NOMO-1 (cell line): ENCODE data around the gene LIN7C.

Source experiments
- DNase-seq, 2 experiments: peaks; one replicate each; lab custom pipeline; 2025; ENCODE audit not compliant: unreplicated experiment in 2 of 2; lab: John Stamatoyannopoulos, UW

The LIN7C gene

DNA sequence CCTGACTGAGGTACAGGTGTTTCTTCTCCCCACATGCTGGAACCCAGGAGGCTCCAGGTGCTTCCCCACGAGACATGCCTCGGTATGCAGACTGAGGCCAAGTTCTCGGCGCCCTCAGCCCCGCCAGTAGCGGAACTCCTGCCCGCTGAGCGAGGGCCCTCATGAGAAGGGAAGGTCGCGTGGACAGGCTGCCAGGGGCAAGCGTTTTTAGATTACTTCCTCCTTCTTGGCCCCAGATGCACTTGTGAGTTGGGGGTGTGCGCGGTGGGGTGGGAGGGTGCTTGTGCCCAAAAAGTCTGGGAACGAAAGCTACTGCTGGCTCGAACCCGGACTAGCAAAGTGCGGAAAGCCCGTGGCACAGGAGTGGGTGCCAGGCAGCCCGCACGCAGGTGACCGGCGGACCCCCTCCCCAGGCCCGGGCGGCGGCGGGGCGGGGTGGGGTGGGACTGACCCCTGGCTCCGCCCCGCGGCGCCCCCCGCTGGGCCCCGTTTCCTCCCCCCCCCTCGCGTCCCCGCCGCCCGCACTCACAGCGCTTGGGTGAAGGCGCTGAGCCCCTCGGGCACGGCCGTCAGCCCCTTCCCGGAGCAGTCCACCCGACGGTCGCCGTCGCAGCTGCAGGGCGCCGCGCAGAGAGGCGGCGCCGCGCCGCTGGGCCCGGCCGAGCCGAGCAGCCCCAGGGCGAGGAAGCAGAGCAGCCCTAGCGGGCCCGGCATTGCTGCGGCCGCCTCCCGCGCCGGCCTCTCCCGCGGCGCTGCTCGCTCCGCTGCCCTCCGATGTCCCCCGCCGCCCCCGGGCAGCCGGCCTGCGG lies 34.8 kb downstream of the LIN7C start:
- peak; percentile 39 to 45 for DNase-seq

DNA sequence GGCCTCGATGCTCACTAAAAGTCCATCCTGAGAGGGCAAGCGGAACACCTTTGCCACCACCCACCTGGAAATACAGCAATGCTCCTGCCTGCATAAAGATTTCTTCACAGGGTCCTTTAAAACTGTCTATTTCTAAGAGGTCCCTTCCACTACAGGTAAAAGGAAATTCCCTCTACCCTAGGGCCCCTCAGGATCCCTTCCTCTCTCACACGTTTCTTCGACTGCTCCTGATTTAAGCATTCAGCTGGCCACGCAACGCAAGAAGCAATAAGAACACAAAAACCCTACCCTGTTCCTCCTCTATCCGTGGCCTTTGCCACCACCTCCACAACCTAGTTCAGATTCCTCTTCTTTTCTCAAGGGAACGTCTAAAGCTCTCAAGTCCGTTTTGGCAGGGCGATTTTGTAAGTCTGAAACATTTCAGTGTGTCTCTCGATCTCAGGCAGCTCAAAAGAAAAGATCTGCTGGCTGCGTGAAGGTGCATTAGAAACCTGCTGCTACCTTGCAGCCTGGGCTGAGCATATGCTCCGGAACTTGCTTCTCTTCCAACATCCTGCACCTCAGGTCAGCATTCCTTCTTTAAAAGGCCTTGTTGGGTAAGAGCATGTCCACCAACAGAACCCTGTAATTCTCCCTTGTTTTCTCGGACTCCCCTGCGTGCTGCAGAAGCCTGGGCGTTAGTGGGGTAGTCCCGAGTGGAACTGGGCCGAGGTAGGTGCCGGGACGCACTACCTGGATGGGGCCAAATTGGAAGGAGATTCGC lies 35.6 kb downstream of the LIN7C start:
- DNase-seq: peak in 1 of 2 experiments; percentile 22

DNA sequence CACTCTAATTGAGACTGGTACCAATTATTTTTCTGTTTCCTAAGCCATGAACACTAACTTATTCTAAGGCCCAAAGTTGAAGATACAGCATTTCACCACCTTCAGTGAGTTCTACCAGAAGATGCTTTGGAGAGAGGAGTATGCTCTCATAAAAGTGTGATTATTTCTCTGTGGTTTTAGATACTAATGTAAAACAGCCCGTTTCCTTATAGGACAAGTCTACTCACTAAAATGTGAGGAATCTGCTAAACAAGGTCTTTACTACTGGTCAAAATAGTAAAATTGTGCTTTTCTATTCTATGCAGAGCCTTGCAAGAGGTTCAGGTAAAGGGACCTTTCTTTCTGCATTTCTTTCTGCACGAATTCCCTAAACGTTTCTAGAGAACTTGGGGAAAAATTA lies 36.4 kb downstream of the LIN7C start:
- DNase-seq: no peak

DNA sequence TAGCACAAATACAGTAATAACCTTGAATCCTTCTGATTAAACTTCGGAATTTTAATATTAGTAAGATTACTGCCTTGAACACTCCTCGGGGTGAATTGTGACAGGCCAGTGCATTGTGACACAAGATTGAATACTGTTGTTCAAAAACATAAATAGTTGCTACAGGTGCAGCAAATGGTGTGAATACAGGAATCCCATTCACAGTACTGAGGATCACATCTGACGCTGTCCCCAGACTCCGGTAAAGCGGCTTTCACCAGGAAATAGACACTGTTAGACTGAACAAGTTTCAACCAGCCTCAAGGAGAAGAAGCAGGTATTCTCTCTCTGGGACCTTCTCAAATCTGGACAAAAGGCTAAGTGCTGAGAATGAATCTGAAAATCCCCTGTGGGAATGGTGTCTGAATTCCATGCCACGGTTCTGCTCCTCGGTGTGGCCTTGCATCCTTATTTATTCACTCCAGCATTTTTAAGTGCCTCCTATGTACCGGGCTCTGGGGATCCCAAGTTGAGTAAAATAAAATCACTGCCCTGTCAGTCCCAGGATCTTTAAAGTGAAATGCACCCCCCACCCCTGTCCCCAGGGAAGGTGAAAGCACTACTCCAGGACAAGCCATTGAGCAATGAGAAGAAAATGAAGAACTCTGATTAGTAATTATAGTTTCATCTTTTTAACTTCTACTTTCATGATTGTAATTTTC lies 37.4 kb downstream of the LIN7C start:
- no peak for DNase-seq

DNA sequence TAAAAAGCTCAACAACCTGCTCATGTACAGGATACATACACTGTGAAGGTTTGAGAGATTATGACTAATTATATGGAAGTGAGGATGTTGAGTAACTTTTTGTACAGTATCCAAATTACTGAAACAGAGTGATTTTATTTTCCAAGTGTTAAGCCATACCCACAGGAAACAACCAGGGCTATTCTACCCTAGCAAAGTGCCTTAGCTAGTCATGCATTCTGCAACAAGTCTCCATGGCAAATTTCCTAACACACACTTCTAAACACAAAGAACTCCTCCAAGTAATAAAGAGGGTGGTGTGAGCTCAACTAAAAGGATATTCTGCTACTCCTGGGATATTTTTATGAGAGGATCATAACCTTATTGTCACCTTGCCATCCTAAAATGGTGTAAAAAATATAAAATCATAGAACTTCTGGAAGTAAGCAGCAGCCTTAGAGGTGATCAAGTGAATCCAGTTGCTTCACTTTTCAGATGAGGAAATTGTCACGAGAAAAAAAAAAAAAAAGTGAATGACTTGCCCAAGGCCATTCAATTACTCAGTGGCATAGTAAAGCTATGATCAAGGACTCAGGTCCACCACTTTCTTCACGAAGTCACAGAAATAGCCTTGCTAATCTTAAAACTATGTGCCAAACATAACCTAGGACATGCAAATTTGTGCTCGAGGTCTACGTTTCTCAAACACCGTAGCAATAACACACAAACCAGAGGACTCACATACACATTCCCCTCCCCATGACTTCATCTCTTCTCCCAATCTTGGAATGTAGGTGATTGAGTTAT lies 38.2 kb downstream of the LIN7C start:
- peak; percentile 9 to 45 for DNase-seq

DNA sequence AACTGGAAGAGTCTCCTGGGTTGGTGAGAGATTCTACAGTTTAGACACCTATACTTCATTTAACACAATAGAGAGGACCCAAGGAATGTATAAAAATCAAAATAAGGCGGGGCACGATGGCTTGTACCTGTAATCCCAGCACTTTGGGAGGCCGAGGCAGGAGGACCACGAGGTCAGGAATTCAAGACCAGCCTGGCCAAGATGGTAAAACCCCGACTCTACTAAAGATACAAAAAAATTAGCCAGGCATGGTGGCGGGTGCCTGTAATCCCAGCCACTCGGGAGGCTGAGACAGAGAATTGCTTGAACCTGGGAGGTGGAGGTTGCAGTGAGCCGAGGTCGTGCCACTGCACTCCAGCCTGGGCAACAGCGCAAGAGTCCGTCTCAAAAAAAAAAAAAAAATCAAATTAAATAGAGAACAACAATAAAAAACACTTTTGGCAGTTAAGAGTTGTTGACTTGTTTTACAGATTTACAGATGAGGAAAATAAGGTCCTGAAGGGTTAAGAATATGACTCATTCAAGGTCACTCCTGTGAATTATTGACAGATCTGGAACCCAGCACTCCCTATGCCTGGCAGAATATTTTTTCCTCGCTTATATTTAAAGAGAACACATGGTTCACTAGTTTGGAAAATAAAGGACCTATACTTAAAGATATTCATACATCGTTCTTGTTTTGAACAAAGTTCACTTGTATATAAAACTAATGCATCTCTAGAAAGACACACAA lies 39.2 kb downstream of the LIN7C start:
- no peak for DNase-seq

DNA sequence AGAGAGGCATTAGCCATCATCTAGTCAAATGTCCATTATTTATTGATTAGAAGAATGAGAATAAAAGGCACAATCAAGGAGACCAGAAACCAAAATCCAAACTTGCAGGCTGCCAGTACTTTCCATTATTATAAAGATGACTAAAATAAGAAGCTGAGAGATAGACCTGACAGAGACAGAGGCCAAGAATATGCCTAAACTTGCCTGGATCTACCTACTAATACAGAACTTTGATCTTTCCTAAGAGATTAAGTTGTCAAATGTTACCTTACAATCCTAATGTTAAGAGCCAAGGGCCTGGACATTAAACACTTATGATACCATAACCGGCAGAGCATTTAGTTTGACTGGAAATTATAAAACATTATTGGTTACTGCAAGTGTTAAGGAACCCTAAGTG lies 40.2 kb downstream of the LIN7C start:
- no peak for DNase-seq

DNA sequence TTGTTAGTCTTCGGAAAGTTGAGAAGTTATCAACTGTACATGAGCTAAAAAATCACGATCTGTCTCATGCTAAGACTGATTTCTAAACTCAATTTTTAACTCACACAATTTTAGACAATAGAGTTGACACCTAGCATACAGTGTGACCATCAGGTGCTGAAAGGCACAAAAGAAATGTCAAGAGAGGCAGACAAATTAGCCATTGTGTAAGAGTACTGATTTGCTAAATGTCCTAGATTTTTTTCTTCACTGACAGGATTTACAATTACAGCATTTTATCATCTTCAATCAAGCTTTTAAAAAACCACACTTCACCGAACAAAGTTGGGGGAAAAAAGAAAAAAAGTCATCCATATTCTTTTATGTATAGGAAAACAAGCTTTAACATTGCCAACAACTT lies 40.9 kb downstream of the LIN7C start:
- DNase-seq: no peak

DNA sequence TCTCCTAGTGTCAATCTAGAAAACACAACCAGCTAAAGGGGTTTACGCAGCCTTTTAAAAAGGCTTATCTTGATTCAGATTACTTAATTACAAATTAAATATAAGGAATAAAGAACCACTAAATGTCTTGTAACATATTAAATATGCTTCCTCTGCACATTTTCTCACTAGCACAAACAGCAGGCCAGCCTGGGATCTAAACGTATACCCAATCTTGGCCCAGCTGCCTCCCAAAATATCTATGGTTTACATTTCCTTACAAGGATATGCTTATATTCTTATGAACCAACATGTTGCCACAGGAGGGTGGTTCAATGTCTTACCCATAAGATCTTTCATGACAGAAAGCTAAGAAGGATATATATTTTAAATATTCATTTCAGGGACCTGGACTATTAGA lies 41.7 kb downstream of the LIN7C start:
- no peak for DNase-seq

DNA sequence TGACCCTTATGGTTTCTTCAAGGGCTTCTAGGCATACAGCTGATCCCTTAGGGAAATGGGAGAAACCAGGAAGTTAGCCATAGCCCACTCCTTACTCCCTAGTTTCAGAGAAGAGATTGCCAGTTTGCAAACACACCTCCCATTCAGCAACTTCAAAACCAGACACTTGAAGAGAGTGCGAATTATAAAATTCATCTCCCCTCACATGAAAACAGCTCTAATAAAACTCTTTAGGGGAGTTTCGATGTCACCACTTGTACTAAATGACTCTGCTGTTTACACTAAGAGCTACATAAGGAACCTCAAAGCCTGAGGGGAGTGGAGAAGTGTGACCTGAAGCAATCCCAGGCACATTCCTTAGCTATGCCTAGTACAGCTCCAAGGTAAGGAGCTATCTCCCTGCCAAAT lies 42.3 kb downstream of the LIN7C start:
- DNase-seq: no peak

DNA sequence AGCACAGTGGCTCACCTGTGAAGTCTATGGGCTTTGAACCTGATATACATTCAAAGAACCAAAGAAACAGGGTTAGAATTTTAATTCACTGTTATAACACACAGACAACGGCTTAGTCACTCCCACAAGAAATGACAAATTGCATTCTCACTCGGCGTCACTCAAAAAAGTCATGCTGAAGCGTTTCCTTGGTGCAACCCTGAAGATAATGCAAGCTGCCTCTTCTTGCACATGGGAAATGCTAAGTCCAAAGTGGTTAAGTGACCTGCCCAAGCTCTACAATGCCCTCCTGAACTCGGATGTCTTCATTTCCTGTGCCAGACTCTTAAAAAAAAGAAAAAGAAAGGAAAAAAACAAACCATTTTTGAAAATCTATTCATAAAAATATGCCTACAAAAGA lies 44.0 kb downstream of the LIN7C start:
- no peak for DNase-seq

DNA sequence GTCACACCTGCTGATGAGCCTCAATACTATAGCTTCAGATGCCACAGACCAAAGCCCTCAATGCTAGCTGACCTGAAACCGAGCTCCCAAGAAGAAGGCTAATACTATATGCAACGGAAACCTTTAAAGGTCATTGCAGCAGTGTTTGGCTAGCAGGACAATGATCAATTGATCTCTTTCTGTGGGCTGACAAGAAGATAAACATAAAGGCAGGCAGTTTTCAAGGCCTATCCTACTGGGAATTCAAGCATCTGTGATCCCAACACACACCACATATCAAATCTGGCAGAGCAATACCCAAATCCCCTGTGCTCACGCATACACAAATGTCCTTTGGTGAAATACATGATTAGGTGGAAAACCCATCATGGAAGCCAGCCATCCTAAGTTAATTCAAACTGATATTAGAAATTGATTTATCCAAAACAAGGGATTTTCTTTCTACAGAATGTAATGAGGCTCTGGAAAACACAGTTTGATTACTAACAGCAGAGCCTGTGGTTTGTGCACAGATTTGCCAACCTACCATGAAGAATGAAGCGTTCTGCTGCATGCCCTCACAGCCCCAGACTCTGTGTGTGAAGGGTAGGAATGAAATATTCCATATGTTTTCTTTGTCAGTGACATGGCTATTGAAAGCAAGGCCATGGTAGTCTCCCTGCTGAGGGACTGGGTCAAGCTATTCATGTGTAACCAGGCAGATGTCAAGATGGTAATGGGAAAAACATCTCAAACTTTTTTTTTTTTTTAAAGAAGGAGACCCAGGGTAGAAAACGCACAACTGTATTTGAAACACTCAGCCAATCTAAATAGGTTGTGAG lies 46.2 kb downstream of the LIN7C start:
- no peak for DNase-seq

DNA sequence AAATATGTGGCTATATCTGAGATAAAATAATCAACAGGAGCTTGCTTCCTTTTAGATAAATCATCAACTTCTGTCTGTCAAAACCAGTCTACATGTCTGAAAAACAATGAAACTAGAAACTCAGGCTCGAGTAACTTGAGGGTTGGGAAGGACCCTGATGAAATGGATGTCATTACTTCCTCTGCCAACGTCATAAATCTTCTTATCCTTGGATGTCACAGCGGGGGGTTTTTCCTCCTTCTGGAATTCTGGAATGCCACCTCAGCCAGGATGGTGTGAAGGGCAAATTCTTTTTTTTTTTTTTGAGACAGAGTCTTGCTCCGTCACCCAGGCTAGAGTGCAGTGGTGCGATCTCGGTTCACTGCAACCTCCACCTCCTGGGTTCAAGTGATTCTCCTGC lies 47.4 kb downstream of the LIN7C start:
- DNase-seq: no peak

DNA sequence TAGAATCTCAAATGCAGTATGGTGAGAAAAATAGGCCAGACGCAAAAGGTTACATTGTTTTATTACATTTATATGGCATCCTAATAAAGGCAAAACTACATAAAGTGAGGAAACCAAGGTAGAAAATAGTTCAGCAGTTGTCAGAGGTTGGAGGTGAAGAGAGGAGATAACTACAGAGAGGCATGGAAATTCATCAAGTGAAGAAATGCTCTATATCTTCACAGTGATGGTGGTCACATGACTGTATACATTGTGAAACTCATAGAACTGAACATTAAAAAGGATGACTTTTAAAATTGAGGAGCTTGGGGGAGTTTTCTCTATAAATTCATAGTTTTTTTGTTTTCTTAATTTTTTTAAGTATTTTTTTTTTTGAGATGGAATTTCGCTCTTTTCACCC lies 48.4 kb downstream of the LIN7C start:
- no peak for DNase-seq

DNA sequence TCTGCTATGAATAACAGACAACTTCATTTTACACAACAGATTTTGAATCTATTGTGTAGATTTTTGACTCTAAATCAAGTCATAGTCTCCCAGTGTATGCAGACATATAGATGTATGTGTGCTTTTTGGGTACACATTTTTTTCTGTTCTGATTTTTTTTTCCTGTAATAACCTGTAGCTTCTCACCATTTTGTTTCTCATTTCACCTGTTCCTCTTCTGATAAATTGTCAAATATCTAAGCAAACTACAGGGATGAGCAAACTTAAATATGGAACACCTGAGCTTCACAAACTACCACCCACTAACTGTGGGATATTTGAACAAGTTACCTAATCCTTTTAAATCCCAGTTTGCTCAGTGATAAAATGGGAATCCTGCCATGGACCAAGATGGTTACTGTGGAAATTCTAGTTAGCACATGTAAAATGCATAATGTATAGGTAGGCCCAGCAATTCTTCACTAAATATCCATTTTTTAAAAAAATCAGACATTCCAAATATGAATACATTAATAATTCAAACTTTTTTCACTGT lies 49.7 kb downstream of the LIN7C start:
- DNase-seq: no peak

DNA sequence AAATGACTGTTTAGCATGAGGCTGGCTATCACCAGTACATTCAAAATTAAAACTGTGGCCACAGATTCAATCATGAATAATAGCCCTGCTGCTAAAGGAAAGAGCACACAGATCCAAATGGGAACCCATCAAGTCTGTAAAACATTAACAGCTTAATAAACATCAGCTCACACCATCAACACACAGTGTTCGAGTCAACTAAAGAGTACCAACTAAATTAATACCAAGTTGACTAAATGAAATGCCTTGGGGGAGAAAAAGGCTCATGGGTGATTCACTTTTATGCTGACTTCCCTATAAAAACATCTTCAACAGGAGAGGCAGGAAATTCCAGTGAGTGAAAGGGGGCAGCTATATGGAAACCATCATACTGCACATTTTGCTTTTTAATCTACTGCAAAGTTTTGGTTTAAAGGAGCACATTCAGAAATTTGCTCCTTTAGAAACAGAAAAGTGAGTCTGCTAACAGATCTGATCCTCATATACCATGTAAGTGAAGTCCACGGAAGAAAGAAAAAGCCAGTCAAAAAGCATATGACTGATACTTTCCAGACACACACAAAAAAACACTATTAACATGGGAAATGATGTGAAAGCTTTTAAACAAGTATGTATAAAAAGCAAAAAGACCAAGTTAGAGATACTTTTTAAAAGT lies 50.3 kb downstream of the LIN7C start:
- no peak for DNase-seq

DNA sequence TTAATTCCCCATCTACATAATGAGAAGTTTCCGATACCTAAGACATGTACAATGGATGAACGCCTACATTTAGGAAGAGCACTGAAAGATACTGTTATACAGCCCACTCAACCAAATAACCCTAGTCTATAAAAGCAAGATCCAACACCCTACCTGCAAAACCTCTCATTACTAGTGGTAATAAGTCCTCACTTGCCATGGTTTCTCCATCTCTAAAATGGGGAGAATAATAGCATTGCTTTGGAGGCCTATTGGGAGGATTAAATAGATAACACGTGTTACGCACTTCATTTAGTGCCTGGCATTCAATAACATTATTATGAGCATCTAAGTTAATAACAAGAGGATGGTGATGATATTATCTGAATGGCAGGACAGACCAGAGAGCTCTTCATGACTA lies 50.9 kb downstream of the LIN7C start:
- no peak for DNase-seq

DNA sequence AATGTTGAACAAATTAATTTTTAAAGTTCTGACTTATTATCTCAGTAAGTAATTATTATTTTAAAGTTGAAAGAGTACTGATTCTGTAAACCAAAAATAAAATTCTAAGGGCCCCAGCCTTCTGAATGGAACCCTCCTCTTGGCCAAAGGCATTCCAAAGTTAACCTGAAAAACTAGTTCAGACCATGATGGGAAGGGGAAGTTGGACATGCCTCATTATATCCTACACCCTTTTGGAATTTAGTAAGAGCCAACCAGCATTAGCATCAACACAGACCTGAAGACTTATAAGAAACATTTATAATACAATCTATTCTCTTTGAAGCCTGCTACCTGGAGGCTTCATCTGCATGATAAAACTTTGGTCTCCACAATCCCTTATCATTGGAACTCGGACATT lies 52.9 kb downstream of the LIN7C start:
- DNase-seq: no peak

DNA sequence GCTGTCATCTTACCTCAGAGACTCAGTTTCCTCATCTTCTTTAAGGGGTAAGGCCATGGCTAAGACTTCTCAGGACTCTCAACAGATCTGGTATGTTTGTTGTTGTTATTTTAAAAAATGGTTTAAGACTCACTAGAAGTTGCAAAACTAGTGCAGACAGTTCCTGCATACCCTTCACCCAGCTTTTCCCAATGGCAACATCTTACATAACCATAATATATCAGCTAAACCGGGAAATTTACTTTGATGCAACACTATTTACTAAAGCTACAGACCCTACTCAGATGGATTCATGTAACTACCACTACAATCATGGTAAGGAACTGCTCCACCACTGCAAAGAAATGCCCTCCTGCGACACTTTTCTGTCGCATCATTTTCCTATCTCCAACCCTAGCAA lies 54.4 kb downstream of the LIN7C start:
- no peak for DNase-seq
